GM20000 (cell line): ENCODE results near the gene PLEKHA8.

Experiments used
- DNase-seq: peaks from one replicate; pipeline ENCODE4 v3.0.0; 2012; ENCODE audit warnings: low spot score
- CTCF ChIP-seq: IDR thresholded peaks from 2 replicates; pipeline ENCODE4 v1.5.1; 2012; ENCODE audit warnings: mild to moderate bottlenecking, control low read depth; ENCODE audit errors: extremely low read depth, missing control alignments

Gene PLEKHA8

DNA sequence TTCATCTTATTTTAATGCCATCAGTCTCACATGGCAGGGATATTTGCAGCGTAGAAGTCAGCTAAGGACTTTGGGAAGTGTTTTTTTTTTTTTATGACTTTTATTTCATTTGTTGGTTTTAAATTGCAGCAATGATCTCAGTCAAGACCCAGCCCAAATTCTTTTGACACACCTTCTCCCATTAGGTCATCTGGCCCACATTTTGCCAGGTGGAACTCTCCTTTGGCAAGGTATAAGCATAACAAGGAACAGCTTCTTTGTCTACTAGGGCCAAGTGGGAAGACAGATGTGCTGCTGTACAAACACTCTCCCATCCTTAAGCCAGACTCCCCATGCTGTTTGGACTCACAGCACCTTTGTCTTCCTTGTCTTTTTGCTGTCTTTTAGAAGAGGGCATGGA is 41.8 kb downstream of the PLEKHA8 start:
- no peak for TF ChIP-seq CTCF
- no peak for DNase-seq

DNA sequence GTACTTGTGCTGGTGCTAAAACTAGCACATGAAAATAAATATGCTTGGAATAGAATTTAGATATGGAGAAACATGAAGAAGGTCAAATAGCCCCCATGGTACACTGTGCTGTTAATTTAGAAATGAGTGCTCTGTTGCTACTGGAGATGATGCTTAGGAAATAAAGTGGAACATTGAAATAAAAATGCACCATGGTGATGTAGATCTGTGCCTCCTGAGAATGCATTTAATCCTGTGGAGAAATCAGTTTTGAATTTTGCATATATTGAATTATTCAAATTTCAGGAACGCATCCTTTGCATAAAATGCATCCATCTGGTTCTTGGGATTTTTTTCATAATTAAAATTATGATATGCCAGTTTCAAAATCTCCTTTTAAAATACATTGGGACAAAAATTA is 44.5 kb downstream of the PLEKHA8 start:
- TF ChIP-seq CTCF: no peak
- DNase-seq: no peak

- TF ChIP-seq CTCF: peak; percentile 27
- no peak for DNase-seq
Measured at GRCh38 chr7:30074422-30075030, 46.3 kb downstream of the PLEKHA8 start.

DNA sequence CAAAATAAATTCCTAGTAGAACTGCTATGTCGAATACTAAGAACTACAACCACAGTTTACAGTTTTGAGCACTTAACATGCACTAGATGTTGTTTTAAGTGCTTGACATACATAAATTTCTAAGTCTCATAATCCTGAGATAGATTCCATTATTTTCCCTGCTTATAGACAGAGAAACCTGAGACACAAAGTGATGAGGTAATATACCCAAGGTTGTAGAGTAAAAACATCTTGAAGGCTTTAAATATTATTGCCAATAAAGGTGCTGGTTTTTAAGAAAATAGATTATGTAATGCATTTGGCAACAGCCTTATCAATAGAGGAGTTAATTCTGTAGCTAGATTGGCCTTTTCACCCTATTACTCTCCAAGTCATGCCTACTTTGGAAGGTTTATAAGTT is 48.2 kb downstream of the PLEKHA8 start:
- DNase-seq: no peak
- no peak for TF ChIP-seq CTCF

DNA sequence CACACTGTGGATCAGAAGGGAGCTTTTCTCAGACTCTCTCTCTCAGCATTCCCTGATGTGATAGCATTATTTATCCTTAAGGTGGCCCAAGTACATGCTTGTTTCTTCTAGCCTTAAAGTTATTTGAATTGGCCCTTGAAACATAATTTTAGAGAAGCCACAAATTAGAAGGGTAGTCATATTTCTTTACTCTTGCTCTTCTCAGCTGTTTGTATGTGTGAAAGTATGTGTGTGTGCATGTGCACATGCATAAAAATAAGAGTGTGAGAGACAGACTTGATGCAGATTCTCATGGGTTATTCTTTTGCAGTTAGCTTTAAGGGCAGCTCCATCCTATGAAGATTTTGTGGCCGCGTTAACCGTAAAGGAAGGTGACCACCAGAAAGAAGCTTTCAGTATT is 50.1 kb downstream of the PLEKHA8 start:
- no peak for DNase-seq
- no peak for TF ChIP-seq CTCF

GRCh38 chr7:30079880-30080279 is 51.7 kb downstream of the PLEKHA8 start:
- DNase-seq: no peak
- no peak for TF ChIP-seq CTCF

DNA sequence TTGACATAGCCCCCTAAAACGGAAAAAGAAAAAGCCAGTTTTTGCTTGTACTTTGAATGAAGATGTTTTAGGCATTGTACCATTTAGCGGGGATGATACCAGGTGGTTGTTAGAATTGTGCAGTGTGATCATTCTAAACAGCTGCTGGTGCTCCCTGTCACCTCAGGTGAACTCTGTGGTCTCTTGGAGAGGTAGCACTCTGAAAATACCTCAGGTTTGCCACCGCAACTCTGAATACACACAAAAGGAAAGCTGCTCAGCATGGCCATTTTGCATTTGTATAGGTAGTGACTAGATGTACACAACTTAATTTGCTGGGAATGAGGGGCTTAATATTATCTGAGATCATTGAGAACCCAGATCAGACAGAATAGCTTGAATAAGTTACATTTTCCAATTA is 52.6 kb downstream of the PLEKHA8 start:
- no peak for TF ChIP-seq CTCF
- DNase-seq: no peak

- no peak for DNase-seq
- no peak for TF ChIP-seq CTCF
Measured at GRCh38 chr7:30082686-30083085, 54.5 kb downstream of the PLEKHA8 start.
